ENCODE data around the gene FZR1. TPM values are rescaled to one million over a fixed set of nuclear protein-coding genes. Genes with fewer than 3 reads are reported as not detected.
"Not testable (repeated sequence)": the region's sequence is repeated elsewhere in the genome, so short reads cannot be mapped to it uniquely, and the experiment has no call there.

The FZR1 gene
- total RNA-seq, 1 experiment from 2014 or later, result 59.1 TPM

DNA sequence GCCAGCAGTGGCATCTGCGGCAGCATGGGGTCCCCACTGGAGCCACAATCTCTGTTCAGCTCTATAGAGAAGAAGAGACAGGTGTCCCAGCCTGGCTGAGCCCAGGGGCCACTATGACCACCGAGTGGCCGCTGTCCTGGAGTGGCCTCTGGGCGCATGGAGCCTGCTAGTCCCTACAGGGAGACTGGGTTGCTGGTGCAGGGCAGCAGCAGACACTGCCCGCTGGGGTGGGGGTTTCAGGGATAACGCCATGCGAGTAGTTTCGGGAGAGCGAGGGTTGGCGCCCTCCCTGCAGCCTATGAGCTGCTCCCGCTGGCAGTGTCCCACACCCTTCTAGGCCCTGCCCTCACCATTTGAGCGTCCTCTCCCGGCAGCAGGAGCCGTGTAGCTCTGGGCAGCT, 22.0 kb downstream of the FZR1 start:
- H3K4me3 ChIP-seq (ENCODE audit: low read depth, low read length), result no peak overlapping the region
- intact Hi-C loops (cut with micrococcal nuclease; ENCODE audit: unreplicated experiment), result no loop called here
- Mint-ChIP-seq H3K9me3 (ENCODE audit: unreplicated experiment) (no peaks in the 10 kb centered on the region), H3K27me3 (ENCODE audit: insufficient read depth, unreplicated experiment) (no peaks in the 10 kb centered on the region), H3K27ac (ENCODE audit: unreplicated experiment) (no peak overlapping the region), H3K36me3 (ENCODE audit: insufficient read depth, unreplicated experiment) (peaks cover 23% of the 10 kb centered on the region), H3K4me1 (ENCODE audit: low read depth, unreplicated experiment) (no peaks in the 10 kb centered on the region), H3K4me3 (ENCODE audit: unreplicated experiment) (no peak overlapping the region)
- no peaks in the 10 kb centered on the region for H3K9me3 ChIP-seq
- 0 out of 2 replicates have a peak, but pooled peaks cover 1% of the 10 kb centered on the region for H3K36me3 ChIP-seq (ENCODE audit: control insufficient read depth, insufficient read depth, low read length)
- CTCF ChIA-PET, result no interaction called here
- no TSS peak for BruUV-seq (replicated peaks)
- H3K4me1 ChIP-seq, result no peaks in the 10 kb centered on the region
- DNase-seq, result no peak
- TF ChIP-seq, protein P1, sequence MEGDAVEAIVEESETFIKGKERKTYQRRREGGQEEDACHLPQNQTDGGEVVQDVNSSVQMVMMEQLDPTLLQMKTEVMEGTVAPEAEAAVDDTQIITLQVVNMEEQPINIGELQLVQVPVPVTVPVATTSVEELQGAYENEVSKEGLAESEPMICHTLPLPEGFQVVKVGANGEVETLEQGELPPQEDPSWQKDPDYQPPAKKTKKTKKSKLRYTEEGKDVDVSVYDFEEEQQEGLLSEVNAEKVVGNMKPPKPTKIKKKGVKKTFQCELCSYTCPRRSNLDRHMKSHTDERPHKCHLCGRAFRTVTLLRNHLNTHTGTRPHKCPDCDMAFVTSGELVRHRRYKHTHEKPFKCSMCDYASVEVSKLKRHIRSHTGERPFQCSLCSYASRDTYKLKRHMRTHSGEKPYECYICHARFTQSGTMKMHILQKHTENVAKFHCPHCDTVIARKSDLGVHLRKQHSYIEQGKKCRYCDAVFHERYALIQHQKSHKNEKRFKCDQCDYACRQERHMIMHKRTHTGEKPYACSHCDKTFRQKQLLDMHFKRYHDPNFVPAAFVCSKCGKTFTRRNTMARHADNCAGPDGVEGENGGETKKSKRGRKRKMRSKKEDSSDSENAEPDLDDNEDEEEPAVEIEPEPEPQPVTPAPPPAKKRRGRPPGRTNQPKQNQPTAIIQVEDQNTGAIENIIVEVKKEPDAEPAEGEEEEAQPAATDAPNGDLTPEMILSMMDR (IDR thresholded peaks at IDR 0.05; ENCODE audit: insufficient read depth in 1 of 2, low read depth in 1 of 2, low read length in 1 of 2, severe bottlenecking in 1 of 2, unreplicated experiment in 1 of 2), result no peak
- H3K27me3 ChIP-seq (replicated peaks; ENCODE audit: control insufficient read depth, insufficient read depth, low read length), result no peaks in the 10 kb centered on the region
- POLR2A ChIA-PET, result no interaction called here

DNA sequence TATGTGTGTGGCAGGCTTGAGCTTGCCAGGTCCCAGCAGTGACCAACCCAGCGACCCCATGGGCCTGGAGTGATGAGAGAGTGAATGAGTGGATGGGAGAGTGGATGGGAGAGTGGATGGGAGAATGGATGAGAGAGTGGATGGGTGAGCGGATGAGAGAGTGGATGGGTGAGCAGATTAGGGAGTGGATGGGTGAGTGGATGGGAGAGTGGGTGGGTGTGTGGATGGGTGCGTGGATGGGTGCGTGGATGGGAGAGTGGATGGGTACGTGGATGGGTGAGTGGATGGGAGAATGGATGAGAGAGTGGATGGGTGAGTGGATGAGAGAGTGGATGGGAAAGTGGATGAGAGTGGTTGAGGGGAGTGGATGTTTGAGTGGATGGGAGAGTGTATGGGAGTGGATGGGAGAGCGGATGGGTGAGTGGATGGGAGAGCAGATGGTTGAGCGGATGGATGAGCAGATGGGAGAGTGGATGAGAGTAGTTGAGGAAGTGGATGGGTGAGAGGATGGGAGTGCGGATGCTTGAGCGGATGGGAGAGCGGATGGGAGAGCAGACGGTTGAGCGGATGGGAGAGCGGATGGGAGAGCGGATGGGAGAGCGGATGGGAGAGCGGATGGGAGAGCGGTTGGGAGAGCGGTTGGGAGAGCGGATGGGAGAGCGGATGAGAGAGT, 22.6 kb downstream of the FZR1 start:
- Mint-ChIP-seq H3K4me1 (ENCODE audit: low read depth, unreplicated experiment) (no peaks in the 10 kb centered on the region), H3K27me3 (ENCODE audit: insufficient read depth, unreplicated experiment) (no peaks in the 10 kb centered on the region), H3K4me3 (ENCODE audit: unreplicated experiment) (no peak overlapping the region), H3K36me3 (ENCODE audit: insufficient read depth, unreplicated experiment) (peaks cover 19% of the 10 kb centered on the region), H3K9me3 (ENCODE audit: unreplicated experiment) (no peaks in the 10 kb centered on the region), H3K27ac (ENCODE audit: unreplicated experiment) (no peak overlapping the region)
- intact Hi-C loops (cut with micrococcal nuclease; ENCODE audit: unreplicated experiment), result no loop called here
- ChIA-PET CTCF (no interaction called here), POLR2A (no interaction called here)
- no peak overlapping the region for H3K4me3 ChIP-seq (ENCODE audit: low read depth, low read length)
- TF ChIP-seq, protein P1 (IDR thresholded peaks at IDR 0.05; ENCODE audit: insufficient read depth in 1 of 2, low read depth in 1 of 2, low read length in 1 of 2, severe bottlenecking in 1 of 2, unreplicated experiment in 1 of 2), result no peak
- H3K4me1 ChIP-seq, result no peaks in the 10 kb centered on the region
- H3K27me3 ChIP-seq (replicated peaks; ENCODE audit: control insufficient read depth, insufficient read depth, low read length), result no peaks in the 10 kb centered on the region
- no TSS peak for BruUV-seq (replicated peaks)
- DNase-seq, result no peak
- no peaks in the 10 kb centered on the region for H3K9me3 ChIP-seq
- H3K36me3 ChIP-seq (ENCODE audit: control insufficient read depth, insufficient read depth, low read length), result 0 out of 2 replicates have a peak, but pooled peaks cover 1% of the 10 kb centered on the region

DNA sequence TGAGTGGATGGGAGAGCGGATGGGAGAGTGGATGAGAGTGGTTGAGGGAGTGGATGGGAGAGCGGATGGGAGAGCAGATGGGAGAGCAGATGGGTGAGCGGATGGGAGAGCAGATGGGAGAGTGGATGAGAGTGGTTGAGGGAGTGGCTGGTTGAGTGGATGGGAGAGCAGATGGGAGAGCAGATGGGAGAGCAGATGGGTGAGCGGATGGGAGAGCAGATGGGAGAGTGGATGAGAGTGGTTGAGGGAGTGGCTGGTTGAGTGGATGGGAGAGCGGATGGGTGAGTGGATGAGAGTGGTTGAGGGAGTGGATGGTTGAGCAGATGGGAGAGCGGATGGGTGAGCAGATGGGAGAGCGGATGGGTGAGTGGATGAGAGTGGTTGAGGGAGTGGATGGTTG, 23.2 kb downstream of the FZR1 start:
- CTCF ChIA-PET; H3K36me3 ChIP-seq (ENCODE audit: control insufficient read depth, insufficient read depth, low read length); DNase-seq; BruUV-seq (replicated peaks); intact Hi-C loops (cut with micrococcal nuclease; ENCODE audit: unreplicated experiment); H3K4me3 Mint-ChIP-seq (ENCODE audit: unreplicated experiment); H3K4me1 ChIP-seq; H3K27me3 Mint-ChIP-seq (ENCODE audit: insufficient read depth, unreplicated experiment); H3K4me3 ChIP-seq (ENCODE audit: low read depth, low read length); H3K27me3 ChIP-seq (replicated peaks; ENCODE audit: control insufficient read depth, insufficient read depth, low read length); H3K4me1 Mint-ChIP-seq (ENCODE audit: low read depth, unreplicated experiment); POLR2A ChIA-PET; H3K27ac Mint-ChIP-seq (ENCODE audit: unreplicated experiment); H3K9me3 ChIP-seq; H3K9me3 Mint-ChIP-seq (ENCODE audit: unreplicated experiment): not testable (repeated sequence)
- H3K36me3 Mint-ChIP-seq (ENCODE audit: insufficient read depth, unreplicated experiment), result peaks cover 20% of the 10 kb centered on the region

Data from Caco-2 (cell line).